ENCODE data around the gene ERC2. TPM values are rescaled to one million over a fixed set of nuclear protein-coding genes. Genes with fewer than 3 reads are reported as not detected.

ERC2 gene
- total and polyA plus RNA-seq, 11 donors, result 0.16 to 3.8 (median 1.6) TPM

- Histone ChIP-seq H3K9me3 (no peaks in the 10 kb centered on the region), H3K27ac (no peak overlapping the region), H3K4me1 (no peaks in the 10 kb centered on the region), H3K27me3 (peaks cover 0 to 22% (median 0%) of the 10 kb centered on the region in 9 donors), H3K36me3 (no peaks in the 10 kb centered on the region), H3K4me3 (no peak overlapping the region)
- 48 to 64% (median 54%) methylated on average over 9 of the region's 9 CpGs for WGBS, 4 donors
- DNase-seq (no peak), ATAC-seq (no peak)
- intact Hi-C loops (cut with DNase I), result no loop called here
- no peak for TF ChIP-seq POLR2A (IDR thresholded peaks at IDR 0.05)
- TF ChIP-seq, protein P1, sequence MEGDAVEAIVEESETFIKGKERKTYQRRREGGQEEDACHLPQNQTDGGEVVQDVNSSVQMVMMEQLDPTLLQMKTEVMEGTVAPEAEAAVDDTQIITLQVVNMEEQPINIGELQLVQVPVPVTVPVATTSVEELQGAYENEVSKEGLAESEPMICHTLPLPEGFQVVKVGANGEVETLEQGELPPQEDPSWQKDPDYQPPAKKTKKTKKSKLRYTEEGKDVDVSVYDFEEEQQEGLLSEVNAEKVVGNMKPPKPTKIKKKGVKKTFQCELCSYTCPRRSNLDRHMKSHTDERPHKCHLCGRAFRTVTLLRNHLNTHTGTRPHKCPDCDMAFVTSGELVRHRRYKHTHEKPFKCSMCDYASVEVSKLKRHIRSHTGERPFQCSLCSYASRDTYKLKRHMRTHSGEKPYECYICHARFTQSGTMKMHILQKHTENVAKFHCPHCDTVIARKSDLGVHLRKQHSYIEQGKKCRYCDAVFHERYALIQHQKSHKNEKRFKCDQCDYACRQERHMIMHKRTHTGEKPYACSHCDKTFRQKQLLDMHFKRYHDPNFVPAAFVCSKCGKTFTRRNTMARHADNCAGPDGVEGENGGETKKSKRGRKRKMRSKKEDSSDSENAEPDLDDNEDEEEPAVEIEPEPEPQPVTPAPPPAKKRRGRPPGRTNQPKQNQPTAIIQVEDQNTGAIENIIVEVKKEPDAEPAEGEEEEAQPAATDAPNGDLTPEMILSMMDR (IDR thresholded peaks at IDR 0.05), result no peak
These were observed 828.1 kb downstream of the ERC2 start for GRCh38 chr3:55639896-55640765.

- intact Hi-C loops (cut with DNase I), result no loop called here
- H3K36me3 ChIP-seq, result no peaks in the 10 kb centered on the region
- ATAC-seq, result no peak
These were observed 829.1 kb downstream of the ERC2 start for GRCh38 chr3:55639143-55639542.

GRCh38 chr3:55637906-55638638 lies 830.2 kb downstream of the ERC2 start:
- intact Hi-C loops (cut with DNase I), result no loop called here
- H3K36me3 ChIP-seq, result no peaks in the 10 kb centered on the region
- DNase-seq (no peak), ATAC-seq (no peak)
- TF ChIP-seq, protein P1 (IDR thresholded peaks at IDR 0.05), result no peak
- TF ChIP-seq POLR2A (IDR thresholded peaks at IDR 0.05), result no peak
- H3K27me3 ChIP-seq, result peaks cover 0 to 19% (median 0%) of the 10 kb centered on the region in 9 donors
- H3K9me3 ChIP-seq, result no peaks in the 10 kb centered on the region
- WGBS, 4 donors, result 68 to 78% (median 74%) methylated on average over 7 of the region's 7 CpGs
- no peaks in the 10 kb centered on the region for H3K4me1 ChIP-seq
- H3K4me3 ChIP-seq, result no peak overlapping the region
- no peak overlapping the region for H3K27ac ChIP-seq

More at GRCh38 chr3:55639143-55639542, 829.1 kb downstream of the ERC2 start:
- Histone ChIP-seq H3K27ac (no peak overlapping the region), H3K4me1 (no peaks in the 10 kb centered on the region), H3K27me3 (peaks cover 0 to 22% (median 0%) of the 10 kb centered on the region in 9 donors), H3K4me3 (no peak overlapping the region), H3K9me3 (no peaks in the 10 kb centered on the region)
- no peak for DNase-seq
- TF ChIP-seq, protein P1 (IDR thresholded peaks at IDR 0.05), result no peak
- TF ChIP-seq POLR2A (IDR thresholded peaks at IDR 0.05), result no peak
- 88 to 95% (median 94%) methylated on average over 2 of the region's 2 CpGs for WGBS, 4 donors

Measured in heart left ventricle (tissue), 16 donors.